ENCODE measurements around the gene SNTG2. TPM values are rescaled to one million over a fixed set of nuclear protein-coding genes. Genes with fewer than 3 reads are reported as not detected.

SNTG2 gene
- total RNA-seq, 1 experiment from 2014 or later = 20.5 TPM

- no peak for TF ChIP-seq AR (CRISPR knock-in tag; IDR thresholded peaks at IDR 0.05)
- no peak for TF ChIP-seq NR2C2 (CRISPR knock-in tag; IDR thresholded peaks at IDR 0.05)
Observed at GRCh38 chr2:1137913-1138391, 187.3 kb downstream of the SNTG2 start (continued).

- POLR2A ChIA-PET = no interaction called here
- Mint-ChIP-seq H3K27me3 (ENCODE audit: low read depth) (no peaks in the 10 kb centered on the region), H3K4me1 (peaks cover 2% of the 10 kb centered on the region; the same call in 1 of the 2 replicates), H3K36me3 (peaks cover 29% of the 10 kb centered on the region), H3K9me3 (peaks cover 4% of the 10 kb centered on the region; the same call in 1 of the 2 replicates), H3K27ac (peak overlapping the region; percentile 9; the same call in 1 of the 2 replicates), H3K4me3 (no peak overlapping the region)
- CTCF ChIA-PET = interaction anchor here (0.5 to 2.3 kb wide), 59 partner anchors 7 to 965 kb away, joined by 3 to 11 read pairs (median 3); partner anchors contain the start of gene SNTG2
- TF ChIP-seq HMGXB4 (CRISPR knock-in tag; IDR thresholded peaks at IDR 0.05) (peak; percentile 39; the same call in 1 of the 2 replicates), SMAD4 (CRISPR knock-in tag; IDR thresholded peaks at IDR 0.05) (no peak), ETV6 (CRISPR knock-in tag; IDR thresholded peaks at IDR 0.05) (no peak), ZNF423 (CRISPR knock-in tag; IDR thresholded peaks at IDR 0.05) (peak; percentile 54; the same call in 1 of the 2 replicates), CTCF (IDR thresholded peaks at IDR 0.05) (peak; percentile 99)
- ATAC-seq (peak; percentile 98), DNase-seq (ENCODE audit: low spot score) (peak; percentile 84)
Observed at GRCh38 chr2:1140389-1141003, 189.8 kb downstream of the SNTG2 start.

GRCh38 chr2:1141079-1141478, 190.4 kb downstream of the SNTG2 start:
- no peak for DNase-seq (ENCODE audit: low spot score)
- Mint-ChIP-seq H3K36me3 (peaks cover 29% of the 10 kb centered on the region), H3K9me3 (peaks cover 4% of the 10 kb centered on the region; the same call in 1 of the 2 replicates), H3K27me3 (ENCODE audit: low read depth) (no peaks in the 10 kb centered on the region), H3K4me1 (peaks cover 2% of the 10 kb centered on the region; the same call in 1 of the 2 replicates), H3K4me3 (no peak overlapping the region), H3K27ac (no peak overlapping the region)
- POLR2A ChIA-PET = no interaction called here
- CTCF ChIA-PET = interaction anchor here (0.5 to 2.3 kb wide), 53 partner anchors 7 to 966 kb away, joined by 3 to 11 read pairs (median 3); partner anchors contain the start of gene SNTG2
- ATAC-seq = no peak
- TF ChIP-seq OVOL2 (CRISPR knock-in tag; IDR thresholded peaks at IDR 0.05; ENCODE audit: borderline replicate concordance) (no peak), ZNF416 (CRISPR knock-in tag; IDR thresholded peaks at IDR 0.05) (no peak), IRF1 (CRISPR knock-in tag; IDR thresholded peaks at IDR 0.05) (no peak), EMX1 (CRISPR knock-in tag; IDR thresholded peaks at IDR 0.05) (no peak), NR2C2 (CRISPR knock-in tag; IDR thresholded peaks at IDR 0.05) (no peak), ZNF263 (CRISPR knock-in tag; IDR thresholded peaks at IDR 0.05; ENCODE audit: low read depth) (no peak), E2F5 (CRISPR knock-in tag; IDR thresholded peaks at IDR 0.05) (no peak), ZBTB43 (CRISPR knock-in tag; IDR thresholded peaks at IDR 0.05) (no peak), GRHL2 (CRISPR knock-in tag; IDR thresholded peaks at IDR 0.05; ENCODE audit: insufficient replicate concordance, severe bottlenecking) (no peak), ELF4 (CRISPR knock-in tag; IDR thresholded peaks at IDR 0.05; ENCODE audit: low read depth) (no peak), TEAD4 (CRISPR knock-in tag; IDR thresholded peaks at IDR 0.05) (no peak), ZSCAN18 (CRISPR knock-in tag; IDR thresholded peaks at IDR 0.05) (no peak), ERG (CRISPR knock-in tag; IDR thresholded peaks at IDR 0.05) (no peak), FOXP1 (CRISPR knock-in tag; IDR thresholded peaks at IDR 0.05; ENCODE audit: borderline replicate concordance) (no peak)
